Measurements from ENCODE around the gene FBXO42.

DNA sequence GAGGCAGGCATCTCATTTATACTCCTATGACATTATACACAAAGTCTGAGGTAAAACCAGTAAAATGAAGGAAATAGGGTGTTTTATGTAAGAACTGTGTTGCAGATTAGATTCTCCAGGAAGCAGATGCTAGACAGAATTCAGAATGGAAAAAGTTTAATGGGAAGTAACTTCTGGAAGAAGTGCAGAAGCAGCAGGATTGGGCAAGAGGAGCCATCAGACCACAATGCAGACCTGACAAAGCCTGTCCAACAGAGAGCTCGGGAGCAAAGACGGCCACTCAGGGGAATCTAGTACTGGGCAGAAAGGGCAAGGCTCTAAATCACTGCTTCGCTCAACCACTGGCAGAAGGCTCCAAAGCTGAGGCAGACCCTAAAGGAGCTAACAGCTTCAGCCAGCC lies 33.7 kb downstream of the FBXO42 start:
- TF ChIP-seq CBX2 (IDR thresholded peaks at IDR 0.05; ENCODE audit: borderline replicate concordance, low read depth) (no peak), CHD4 (IDR thresholded peaks at IDR 0.05; ENCODE audit: borderline replicate concordance) (no peak), RAD21 (conservative IDR thresholded peaks at IDR 0.05 in 1 of 2, IDR thresholded peaks at IDR 0.05 in 1 of 2) (no peak)
- TF ChIP-seq, protein P1, sequence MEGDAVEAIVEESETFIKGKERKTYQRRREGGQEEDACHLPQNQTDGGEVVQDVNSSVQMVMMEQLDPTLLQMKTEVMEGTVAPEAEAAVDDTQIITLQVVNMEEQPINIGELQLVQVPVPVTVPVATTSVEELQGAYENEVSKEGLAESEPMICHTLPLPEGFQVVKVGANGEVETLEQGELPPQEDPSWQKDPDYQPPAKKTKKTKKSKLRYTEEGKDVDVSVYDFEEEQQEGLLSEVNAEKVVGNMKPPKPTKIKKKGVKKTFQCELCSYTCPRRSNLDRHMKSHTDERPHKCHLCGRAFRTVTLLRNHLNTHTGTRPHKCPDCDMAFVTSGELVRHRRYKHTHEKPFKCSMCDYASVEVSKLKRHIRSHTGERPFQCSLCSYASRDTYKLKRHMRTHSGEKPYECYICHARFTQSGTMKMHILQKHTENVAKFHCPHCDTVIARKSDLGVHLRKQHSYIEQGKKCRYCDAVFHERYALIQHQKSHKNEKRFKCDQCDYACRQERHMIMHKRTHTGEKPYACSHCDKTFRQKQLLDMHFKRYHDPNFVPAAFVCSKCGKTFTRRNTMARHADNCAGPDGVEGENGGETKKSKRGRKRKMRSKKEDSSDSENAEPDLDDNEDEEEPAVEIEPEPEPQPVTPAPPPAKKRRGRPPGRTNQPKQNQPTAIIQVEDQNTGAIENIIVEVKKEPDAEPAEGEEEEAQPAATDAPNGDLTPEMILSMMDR (IDR thresholded peaks at IDR 0.05), result no peak
